GM18868 (cell line): ENCODE measurements around the gene DPYD.
A peak's percentile ranks its signal among the peaks of the same experiment; 100 is the strongest.
"Not testable (repeated sequence)": the region's sequence is repeated elsewhere in the genome, so short reads cannot be mapped to it uniquely, and the experiment has no call there.

Experiments
- ATAC-seq: cut with Tn5 transposase; IDR thresholded peaks from one replicate; pipeline ENCODE4 v1.9.1; 2021; ENCODE audit warnings: mild to moderate bottlenecking, moderate library complexity; ENCODE audit not compliant: unreplicated experiment

DPYD gene

GRCh38 chr1:97245026-97245425 lies 675.8 kb downstream of the DPYD start:
- no peak for ATAC-seq

- peak; percentile 78 for ATAC-seq
These were observed 676.8 kb downstream of the DPYD start for GRCh38 chr1:97243973-97244560.

- ATAC-seq: no peak
These were observed 682.0 kb downstream of the DPYD start for GRCh38 chr1:97238816-97239215.

GRCh38 chr1:97231354-97231753 lies 689.5 kb downstream of the DPYD start:
- not testable (repeated sequence) for ATAC-seq

- ATAC-seq: no peak
These were observed 708.2 kb downstream of the DPYD start for GRCh38 chr1:97212671-97213070.

- no peak for ATAC-seq
These were observed 710.5 kb downstream of the DPYD start for GRCh38 chr1:97210307-97210706.

- no peak for ATAC-seq
These were observed 711.4 kb downstream of the DPYD start for GRCh38 chr1:97209381-97209957.

- no peak for ATAC-seq
These were observed 713.0 kb downstream of the DPYD start for GRCh38 chr1:97207868-97208267.

GRCh38 chr1:97204468-97204867 lies 716.4 kb downstream of the DPYD start:
- no peak for ATAC-seq

GRCh38 chr1:97202481-97203380 lies 718.1 kb downstream of the DPYD start:
- ATAC-seq: no peak

GRCh38 chr1:97201641-97202040 lies 719.2 kb downstream of the DPYD start:
- no peak for ATAC-seq

- ATAC-seq: no peak
These were observed 720.2 kb downstream of the DPYD start for GRCh38 chr1:97200595-97200994.

GRCh38 chr1:97196825-97197516 lies 723.9 kb downstream of the DPYD start:
- ATAC-seq: peak; percentile 84

GRCh38 chr1:97192872-97193572 lies 727.8 kb downstream of the DPYD start:
- no peak for ATAC-seq

- no peak for ATAC-seq
These were observed 730.5 kb downstream of the DPYD start for GRCh38 chr1:97190326-97190725.

- ATAC-seq: no peak
These were observed 734.5 kb downstream of the DPYD start for GRCh38 chr1:97186381-97186780.

- no peak for ATAC-seq
These were observed 746.7 kb downstream of the DPYD start for GRCh38 chr1:97174039-97174704.

- ATAC-seq: no peak
These were observed 750.5 kb downstream of the DPYD start for GRCh38 chr1:97170300-97170699.

GRCh38 chr1:97168056-97168455 lies 752.8 kb downstream of the DPYD start:
- no peak for ATAC-seq

- ATAC-seq: no peak
These were observed 753.6 kb downstream of the DPYD start for GRCh38 chr1:97167246-97167645.
